GM23338 (cell line): Measurements from ENCODE around the gene FOXJ1. TPM values are rescaled to one million over a fixed set of nuclear protein-coding genes. Genes with fewer than 3 reads are reported as not detected.
A peak's percentile ranks its signal among the peaks of the same experiment; 100 is the strongest.

ENCODE experiments used
- ATAC-seq: fragments of 200-7000 bp; cut with Tn5 transposase; 3 replicates; pipeline ENCODE4 v1.9.1; 2020
- DNase-seq: peaks from one replicate; pipeline ENCODE4 v3.0.0-alpha.2; 2015; ENCODE audit warnings: low spot score
- H2AFZ ChIP-seq: fragments of 200-600 bp; sonication (generic); 2 replicates; pipeline ENCODE4 v1.8.0; 2016; ENCODE audit warnings: antibody characterized with exemption, mild to moderate bottlenecking, moderate library complexity
- H3F3A ChIP-seq: fragments of 200-600 bp; sonication (generic); replicated peaks from 2 replicates; pipeline ENCODE4 v1.8.0; 2017; ENCODE audit warnings: antibody characterized with exemption, mixed run types, low read depth
- H3K27ac ChIP-seq: fragments of 200-600 bp; sonication (generic); 2 replicates; pipeline ENCODE4 v1.6.1; 2016; ENCODE audit warnings: low read depth
- H3K27me3 ChIP-seq: fragments of 200-600 bp; sonication (generic); 2 replicates; pipeline ENCODE4 v1.8.0; 2016; ENCODE audit warnings: mild to moderate bottlenecking, mixed run types, moderate library complexity; ENCODE audit not compliant: insufficient read depth
- H3K36me3 ChIP-seq: fragments of 200-600 bp; sonication (generic); 2 replicates; pipeline ENCODE4 v1.8.0; 2016; ENCODE audit warnings: mild to moderate bottlenecking; ENCODE audit not compliant: insufficient read depth
- H3K4me1 ChIP-seq: fragments of 200-600 bp; sonication (generic); 2 replicates; pipeline ENCODE4 v1.8.0; 2016; ENCODE audit warnings: mild to moderate bottlenecking, moderate library complexity; ENCODE audit not compliant: insufficient read depth
- H3K4me2 ChIP-seq: fragments of 200-600 bp; sonication (generic); 2 replicates; pipeline ENCODE4 v1.7.1; 2017; ENCODE audit warnings: mixed run types
- H3K4me3 ChIP-seq: fragments of 200-600 bp; sonication (generic); 2 replicates; pipeline ENCODE4 v1.6.1; 2016; ENCODE audit warnings: mixed run types
- H3K79me2 ChIP-seq: fragments of 200-600 bp; sonication (generic); replicated peaks from 2 replicates; pipeline ENCODE4 v1.8.0; 2017; ENCODE audit warnings: mild to moderate bottlenecking; ENCODE audit not compliant: insufficient read depth
- H3K9me2 ChIP-seq: fragments of 200-600 bp; sonication (generic); 2 replicates; pipeline ENCODE4 v1.8.0; 2017; ENCODE audit not compliant: insufficient read depth
- H4K20me1 ChIP-seq: fragments of 200-600 bp; sonication (generic); replicated peaks from 2 replicates; pipeline ENCODE4 v1.8.0; 2017; ENCODE audit warnings: mild to moderate bottlenecking; ENCODE audit not compliant: insufficient read depth
- H3K27ac Mint-ChIP-seq: 2 replicates; pipeline ENCODE4 v1.8.0; 2020; ENCODE audit warnings: inconsistent platforms, mild to moderate bottlenecking, moderate library complexity, mixed read lengths
- H3K27me3 Mint-ChIP-seq: 3 replicates; pipeline ENCODE4 v1.8.0; 2022; ENCODE audit warnings: low read depth, mild to moderate bottlenecking, moderate library complexity, mixed read lengths, inconsistent platforms; ENCODE audit not compliant: insufficient read depth, poor library complexity
- H3K36me3 Mint-ChIP-seq: 3 replicates; pipeline ENCODE4 v1.8.0; 2021; ENCODE audit warnings: low read depth, mild to moderate bottlenecking, inconsistent platforms, moderate library complexity, mixed read lengths
- H3K4me1 Mint-ChIP-seq: 3 replicates; pipeline ENCODE4 v1.8.0; 2020; ENCODE audit warnings: mild to moderate bottlenecking, inconsistent platforms, mixed read lengths
- H3K4me3 Mint-ChIP-seq: 3 replicates; pipeline ENCODE4 v1.8.0; 2021; ENCODE audit warnings: moderate library complexity, mild to moderate bottlenecking, inconsistent platforms, mixed read lengths
- H3K9me3 Mint-ChIP-seq: 3 replicates; pipeline ENCODE4 v1.8.0; 2020; ENCODE audit warnings: moderate library complexity, mild to moderate bottlenecking, inconsistent platforms, mixed read lengths
- CREB1 ChIP-seq: fragments of 250-450 bp; sonication (Bioruptor Pico); IDR thresholded peaks from 2 replicates; pipeline ENCODE4 v1.5.0; 2020; ENCODE audit warnings: low read depth, mild to moderate bottlenecking, moderate library complexity
- CTCF ChIP-seq, 2 experiments: fragments of 200-600 bp in 1 of 2; sonication (generic) in 1 of 2; conservative IDR thresholded peaks; 2 replicates each; pipeline versions ENCODE4 v1.5.1 to v1.6.1; 2016 to 2017; ENCODE audit warnings: antibody characterized with exemption in 2 of 2, low read depth in 2 of 2, mild to moderate bottlenecking in 2 of 2, moderate library complexity in 1 of 2
- ETS1 ChIP-seq: IDR thresholded peaks from 2 replicates; pipeline ENCODE4 v1.6.1; 2016; ENCODE audit warnings: antibody characterized with exemption
- EZH2 ChIP-seq: fragments of 200-600 bp; sonication (generic); IDR thresholded peaks from one replicate; pipeline ENCODE4 v1.8.0; 2017; ENCODE audit warnings: antibody characterized with exemption, mild to moderate bottlenecking, low read depth; ENCODE audit not compliant: unreplicated experiment
- EZH2phosphoT487 ChIP-seq: fragments of 200-600 bp; sonication (generic); IDR thresholded peaks from one replicate; pipeline ENCODE4 v1.8.1; 2018; ENCODE audit warnings: antibody characterized with exemption; ENCODE audit not compliant: unreplicated experiment
- JUNB ChIP-seq: IDR thresholded peaks from one replicate; pipeline ENCODE4 v1.6.1; 2016; ENCODE audit warnings: antibody characterized with exemption; ENCODE audit not compliant: unreplicated experiment
- NANOG ChIP-seq: IDR thresholded peaks from 2 replicates; pipeline ENCODE4 v1.6.1; 2016; ENCODE audit warnings: antibody characterized with exemption, borderline replicate concordance
- POLR2AphosphoS5 ChIP-seq: IDR thresholded peaks from 2 replicates; pipeline ENCODE4 v1.6.1; 2016; ENCODE audit warnings: antibody characterized with exemption, low read depth
- REST ChIP-seq: IDR thresholded peaks from one replicate; pipeline ENCODE4 v1.6.1; 2018; ENCODE audit warnings: antibody characterized with exemption; ENCODE audit not compliant: unreplicated experiment
- STAT1 ChIP-seq: IDR thresholded peaks from one replicate; pipeline ENCODE4 v1.6.1; 2016; ENCODE audit warnings: antibody characterized with exemption; ENCODE audit not compliant: unreplicated experiment
- ZNF114 ChIP-seq: fragments of 250-450 bp; sonication (Bioruptor Pico); IDR thresholded peaks from 2 replicates; pipeline ENCODE4 v1.5.0; 2020; ENCODE audit warnings: mild to moderate bottlenecking, moderate library complexity
- ZNF331 ChIP-seq: fragments of 250-450 bp; sonication (Bioruptor Pico); IDR thresholded peaks from 2 replicates; pipeline ENCODE4 v1.5.0; 2020; ENCODE audit warnings: low read depth, mild to moderate bottlenecking, moderate library complexity
- ZNF462 ChIP-seq: fragments of 250-450 bp; sonication (Bioruptor Pico); IDR thresholded peaks from 2 replicates; pipeline ENCODE4 v1.5.0; 2020; ENCODE audit warnings: mild to moderate bottlenecking, moderate library complexity
- polyA plus RNA-seq: library from polyadenylated mRNA; unstranded; fragments of >200 nt; fragmentation: Nextera tagmentation; extraction: Ambion mirVana; gene quantifications from 2 replicates; pipeline ENCODE4 v1.2.1, GENCODE V29; 2016
- total RNA-seq: library from RNA; depleted of rRNA; stranded (reverse); fragments of >200 nt; shearing (Covaris generic); gene quantifications from 2 replicates; pipeline ENCODE4 v1.2.3, GENCODE V29; 2014

Gene FOXJ1
- total and polyA plus RNA-seq, 2 experiments from 2014 or later = 2.3 to 12.3 TPM

GRCh38 chr17:76136276-76137000, 4.6 kb downstream of the FOXJ1 start:
- H3K4me1 Mint-ChIP-seq = peaks cover 61% of the 10 kb centered on the region
- Histone ChIP-seq H3K4me1 (peaks cover 78% of the 10 kb centered on the region), H3K27ac (no peak overlapping the region), H3F3A (peaks cover 32% of the 10 kb centered on the region), H4K20me1 (no peaks in the 10 kb centered on the region), H2AFZ (no peak overlapping the region), H3K4me2 (peak overlapping the region; percentile 91), H3K79me2 (no peaks in the 10 kb centered on the region), H3K9me2 (no peaks in the 10 kb centered on the region), H3K4me3 (peak overlapping the region; percentile 85), H3K36me3 (no peaks in the 10 kb centered on the region), H3K27me3 (peaks cover 79% of the 10 kb centered on the region)
- ATAC-seq (peak; percentile 3), DNase-seq (peak; percentile 76)
- H3K36me3 Mint-ChIP-seq = no peaks in the 10 kb centered on the region
- peak overlapping the region; percentile 54 for H3K4me3 Mint-ChIP-seq
- 0 out of 2 replicates have a peak, but pooled peaks have one; percentile 8 for TF ChIP-seq CREB1
- TF ChIP-seq EZH2phosphoT487 = no peak
- TF ChIP-seq CTCF (conservative IDR thresholded peaks at IDR 0.05; ENCODE audit: low read depth in 2 of 2) = 0 out of 4 replicates have a peak, but pooled peaks of 1 of the 2 experiments have one; percentile 12
- no peak for TF ChIP-seq ZNF114 (CRISPR knock-in tag)
- TF ChIP-seq NANOG = no peak
- peak; percentile 19 for TF ChIP-seq EZH2
- no peak for TF ChIP-seq STAT1
- no peak for TF ChIP-seq REST
- no peak for TF ChIP-seq ETS1
- no peak for TF ChIP-seq JUNB
- TF ChIP-seq POLR2AphosphoS5 = peak; percentile 58
- no peak for TF ChIP-seq ZNF462 (CRISPR knock-in tag)
- no peak for TF ChIP-seq ZNF331 (CRISPR knock-in tag)
- no peak overlapping the region for H3K27ac Mint-ChIP-seq
- peaks cover 70% of the 10 kb centered on the region for H3K27me3 Mint-ChIP-seq
- no peaks in the 10 kb centered on the region; the same call in 2 of the 3 replicates for H3K9me3 Mint-ChIP-seq
